HFF-Myc (cell line): ENCODE results near the gene PHF20.

Experiments
- DNase-seq: peaks from one replicate; pipeline ENCODE4 v3.0.0-alpha.2; 2011; ENCODE audit warnings: low read depth; ENCODE audit errors: extremely low read depth
- H3K4me3 ChIP-seq: replicated peaks from 2 replicates; pipeline ENCODE4 v1.5.1; 2011; ENCODE audit warnings: low read depth, mild to moderate bottlenecking, control low read depth, low read length
- TF ChIP-seq, protein P1 (sequence below): IDR thresholded peaks from 2 replicates; pipeline ENCODE4 v1.5.1; 2012; ENCODE audit warnings: mild to moderate bottlenecking, low read depth, low read length, control low read depth; ENCODE audit errors: missing control alignments

The PHF20 gene

DNA sequence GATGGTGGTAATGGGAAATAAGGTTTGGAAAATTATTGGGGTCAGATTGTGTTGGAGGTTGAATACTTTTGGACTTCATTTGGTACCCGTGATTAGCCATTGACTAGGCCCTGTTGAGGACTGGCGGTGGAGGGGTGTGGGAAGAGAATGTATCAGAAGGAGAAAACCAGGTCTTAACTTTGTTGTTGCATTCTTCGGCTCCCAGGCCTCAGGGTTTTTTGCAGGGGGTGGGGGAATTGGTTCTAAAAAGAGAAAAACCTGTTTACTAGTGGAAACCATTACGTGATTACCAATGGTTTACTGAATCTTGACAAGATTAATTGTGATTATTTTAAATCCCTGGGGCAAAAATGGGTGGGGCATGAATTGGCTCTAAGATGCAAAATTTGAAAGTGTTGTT lies 85.1 kb downstream of the PHF20 start:
- TF ChIP-seq, protein P1, sequence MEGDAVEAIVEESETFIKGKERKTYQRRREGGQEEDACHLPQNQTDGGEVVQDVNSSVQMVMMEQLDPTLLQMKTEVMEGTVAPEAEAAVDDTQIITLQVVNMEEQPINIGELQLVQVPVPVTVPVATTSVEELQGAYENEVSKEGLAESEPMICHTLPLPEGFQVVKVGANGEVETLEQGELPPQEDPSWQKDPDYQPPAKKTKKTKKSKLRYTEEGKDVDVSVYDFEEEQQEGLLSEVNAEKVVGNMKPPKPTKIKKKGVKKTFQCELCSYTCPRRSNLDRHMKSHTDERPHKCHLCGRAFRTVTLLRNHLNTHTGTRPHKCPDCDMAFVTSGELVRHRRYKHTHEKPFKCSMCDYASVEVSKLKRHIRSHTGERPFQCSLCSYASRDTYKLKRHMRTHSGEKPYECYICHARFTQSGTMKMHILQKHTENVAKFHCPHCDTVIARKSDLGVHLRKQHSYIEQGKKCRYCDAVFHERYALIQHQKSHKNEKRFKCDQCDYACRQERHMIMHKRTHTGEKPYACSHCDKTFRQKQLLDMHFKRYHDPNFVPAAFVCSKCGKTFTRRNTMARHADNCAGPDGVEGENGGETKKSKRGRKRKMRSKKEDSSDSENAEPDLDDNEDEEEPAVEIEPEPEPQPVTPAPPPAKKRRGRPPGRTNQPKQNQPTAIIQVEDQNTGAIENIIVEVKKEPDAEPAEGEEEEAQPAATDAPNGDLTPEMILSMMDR: no peak
- DNase-seq: no peak
- H3K4me3 ChIP-seq: no peak overlapping the region

DNA sequence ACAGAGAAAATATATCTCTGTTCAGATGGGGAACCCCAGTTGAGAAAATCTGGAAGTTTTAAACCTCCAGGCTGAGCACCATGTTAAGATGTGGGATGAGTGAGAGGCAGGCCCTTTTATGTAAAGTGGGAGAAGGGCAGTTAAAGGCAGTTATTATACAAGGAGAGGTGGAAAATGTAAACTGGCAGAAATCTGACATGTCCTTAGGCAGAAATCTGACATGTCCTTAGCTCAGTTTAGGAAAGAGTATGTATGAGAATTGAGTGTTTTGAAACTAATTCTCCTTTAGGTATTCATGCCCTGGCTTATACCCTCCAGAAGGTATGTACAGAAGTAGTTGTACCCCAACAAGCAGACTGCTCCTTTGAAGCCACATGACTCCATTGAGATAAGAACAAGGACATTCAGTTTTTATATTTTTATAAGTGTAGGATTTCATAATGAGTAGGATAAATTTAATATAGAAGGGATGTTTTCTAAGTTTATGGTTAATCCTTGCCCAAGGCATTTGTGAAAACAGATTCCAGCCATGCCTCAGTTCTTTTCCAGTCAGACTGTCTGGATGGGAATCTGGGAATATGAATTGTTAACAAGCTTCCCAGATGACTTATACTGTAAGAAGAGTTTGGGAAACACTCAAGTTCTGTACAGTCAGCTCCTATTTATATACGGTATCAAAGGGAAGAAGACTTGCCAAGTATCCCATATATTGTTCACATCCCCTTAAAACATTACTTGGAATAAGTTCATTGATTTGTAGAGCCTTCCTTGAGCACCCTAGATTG lies 94.8 kb downstream of the PHF20 start:
- no peak overlapping the region for H3K4me3 ChIP-seq
- DNase-seq: no peak
- TF ChIP-seq, protein P1: no peak

DNA sequence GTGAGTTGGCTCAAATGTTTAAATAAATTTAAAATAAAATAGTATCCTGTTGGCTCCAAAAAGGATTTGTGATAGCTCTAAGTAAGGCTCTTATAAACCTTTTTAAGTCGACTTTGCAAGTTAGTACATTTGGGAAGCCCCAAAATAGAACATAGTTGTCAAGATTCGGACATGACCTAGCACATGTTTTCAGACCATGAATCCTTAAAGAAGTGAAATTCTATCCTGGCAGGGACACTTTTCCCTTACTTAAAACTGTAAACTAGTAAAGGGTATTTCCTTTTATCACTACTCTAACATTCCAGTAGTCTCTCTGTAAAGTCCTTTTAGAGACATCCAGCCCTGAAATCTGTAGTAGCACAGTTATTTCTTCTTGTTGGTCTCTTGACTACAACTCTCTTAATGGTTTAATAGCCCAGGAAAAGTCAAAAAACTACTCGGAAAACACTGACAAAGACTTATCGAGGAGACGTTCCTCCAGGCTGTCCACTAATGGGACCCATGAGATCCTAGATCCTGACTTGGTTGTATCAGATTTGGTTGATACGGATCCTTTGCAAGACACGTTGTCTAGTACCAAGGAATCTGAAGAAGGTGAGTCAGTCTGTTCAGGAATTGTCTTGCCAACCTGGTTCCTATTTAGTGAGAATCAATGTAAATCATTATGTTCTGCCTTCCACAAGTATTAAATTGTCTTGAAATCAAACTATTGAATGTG lies 98.9 kb downstream of the PHF20 start:
- TF ChIP-seq, protein P1: no peak
- no peak overlapping the region for H3K4me3 ChIP-seq
- no peak for DNase-seq

DNA sequence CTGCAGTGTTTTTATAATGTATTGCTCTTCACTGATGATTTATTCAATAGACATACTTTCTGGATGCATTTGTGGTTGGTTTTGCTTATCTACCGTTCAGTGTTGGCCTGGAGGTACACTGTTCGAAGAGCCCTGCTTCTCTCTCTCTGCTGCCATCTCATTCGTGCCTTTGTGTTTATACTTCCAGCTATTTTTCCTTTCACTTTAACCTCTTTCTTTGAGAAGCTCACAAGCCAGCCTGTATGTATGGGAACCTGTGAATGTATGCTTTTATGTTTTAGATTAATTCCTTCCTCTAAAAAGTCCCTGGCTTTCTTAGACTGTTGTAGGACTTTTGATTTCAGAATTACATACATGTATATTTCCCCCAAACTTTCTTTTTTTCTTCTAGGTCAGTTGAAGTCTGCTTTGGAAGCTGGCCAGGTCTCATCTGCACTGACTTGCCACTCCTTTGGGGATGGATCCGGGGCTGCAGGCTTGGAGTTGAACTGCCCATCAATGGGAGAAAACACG lies 99.5 kb downstream of the PHF20 start:
- no peak overlapping the region for H3K4me3 ChIP-seq
- no peak for DNase-seq
- TF ChIP-seq, protein P1: no peak

DNA sequence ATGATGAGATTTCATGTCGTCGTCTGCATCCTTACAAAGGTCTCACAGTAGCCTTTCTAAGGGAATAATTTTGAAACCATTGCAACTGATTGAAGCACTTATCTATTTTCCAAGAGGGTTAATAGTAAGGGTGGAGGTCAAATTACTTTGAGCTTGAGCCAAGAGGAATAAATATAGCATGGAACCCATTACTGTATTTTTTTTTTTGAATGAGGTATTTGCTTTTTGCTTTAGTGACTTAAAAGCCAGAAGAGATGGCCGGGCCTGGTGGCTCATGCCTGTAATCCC lies 104.2 kb downstream of the PHF20 start:
- no peak for DNase-seq
- no peak overlapping the region for H3K4me3 ChIP-seq
- TF ChIP-seq, protein P1: no peak

DNA sequence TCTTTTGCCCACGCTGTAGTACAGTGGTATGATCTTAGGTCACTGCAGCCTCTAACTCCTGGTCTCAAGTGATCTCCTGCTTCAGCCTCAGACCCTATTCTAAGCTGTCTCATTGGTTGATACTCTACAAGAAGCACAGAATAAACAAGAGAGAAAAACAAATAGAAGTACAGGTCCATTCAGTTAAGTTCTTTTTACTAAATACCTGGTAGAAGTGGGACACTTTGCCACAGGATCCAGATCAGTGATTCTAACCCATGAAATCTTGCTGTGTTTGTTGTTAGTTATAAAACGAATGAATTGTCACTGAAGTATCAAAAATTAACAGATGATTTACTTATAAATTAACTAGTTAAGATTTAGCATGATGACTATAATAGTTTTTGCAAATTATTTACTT lies 105.8 kb downstream of the PHF20 start:
- H3K4me3 ChIP-seq: no peak overlapping the region
- no peak for DNase-seq
- TF ChIP-seq, protein P1: no peak
